Body of pancreas (tissue), 4 donors: ENCODE measurements around the gene EHMT1.

Source experiments
- CTCF ChIP-seq, 7 experiments: fragments of 450-650 bp in 4 of 7; fragments of 200-600 bp in 3 of 7; sonication (generic) in 3 of 7; IDR thresholded peaks; one replicate each; pipeline ENCODE4 v1.5.1; 2016 to 2019; ENCODE audit warnings: antibody characterized with exemption in 7 of 7
- POLR2A ChIP-seq, 3 donors: fragments of 450-650 bp; IDR thresholded peaks; one replicate each; pipeline ENCODE4 v1.6.1; 2016; ENCODE audit warnings: antibody characterized with exemption in 3 of 3, mild to moderate bottlenecking in 2 of 3

- TF ChIP-seq POLR2A (IDR thresholded peaks at IDR 0.05) (no peak), CTCF (IDR thresholded peaks at IDR 0.05) (no peak)
Observed at GRCh38 chr9:137724818-137725240, 106.0 kb downstream of the EHMT1 start.
